Skeletal muscle satellite cell (primary cell): Measurements from ENCODE around the gene ECI1.

Experiments
- H3K27me3 ChIP-seq: 2 replicates; pipeline ENCODE4 v1.7.0; 2013; ENCODE audit warnings: low read length; ENCODE audit not compliant: control insufficient read depth, insufficient read depth
- H3K36me3 ChIP-seq: 2 replicates; pipeline ENCODE4 v1.7.0; 2013; ENCODE audit warnings: mild to moderate bottlenecking, control low read depth, low read length; ENCODE audit not compliant: insufficient read depth
- H3K4me1 ChIP-seq: 2 replicates; pipeline ENCODE4 v1.7.0; 2013; ENCODE audit warnings: low read length; ENCODE audit not compliant: control insufficient read depth, insufficient read depth
- H3K4me2 ChIP-seq: 2 replicates; pipeline ENCODE4 v1.7.0; 2013; ENCODE audit warnings: mild to moderate bottlenecking, low read length
- H3K4me3 ChIP-seq: 2 replicates; pipeline ENCODE4 v1.7.0; 2013; ENCODE audit warnings: low read length
- H3K9ac ChIP-seq: 2 replicates; pipeline ENCODE4 v1.7.0; 2013; ENCODE audit warnings: mild to moderate bottlenecking, low read depth, low read length, moderate library complexity
- H3K9me3 ChIP-seq: replicated peaks from 2 replicates; pipeline ENCODE4 v1.7.0; 2013; ENCODE audit warnings: mild to moderate bottlenecking, control low read depth, low read length

ECI1 gene

GRCh38 chr16:2212362-2213324, 38.7 kb downstream of the ECI1 start:
- Histone ChIP-seq H3K4me3 (peak overlapping the region; percentile 97), H3K9me3 (no peaks in the 10 kb centered on the region), H3K4me1 (peaks cover 19% of the 10 kb centered on the region), H3K36me3 (peaks cover 18% of the 10 kb centered on the region), H3K9ac (peak overlapping the region; percentile 92), H3K4me2 (peak overlapping the region; percentile 98), H3K27me3 (no peaks in the 10 kb centered on the region)

- no peak overlapping the region for H3K4me3 ChIP-seq
- peak overlapping the region; percentile 98 for H3K4me2 ChIP-seq
- no peaks in the 10 kb centered on the region for H3K27me3 ChIP-seq
- peaks cover 22% of the 10 kb centered on the region for H3K36me3 ChIP-seq
- peaks cover 20% of the 10 kb centered on the region for H3K4me1 ChIP-seq
- H3K9me3 ChIP-seq, result no peaks in the 10 kb centered on the region
- no peak overlapping the region for H3K9ac ChIP-seq
Measured at GRCh38 chr16:2211923-2212347, 39.5 kb downstream of the ECI1 start.

GRCh38 chr16:2210386-2211365, 40.7 kb downstream of the ECI1 start, which contains the start of gene BRICD5:
Gene BRICD5, minus strand, starts transcription at chr16:2210863. Its CDS starts 30 bp downstream, at chr16:2210833.
- Histone ChIP-seq H3K4me2 (no peak within 1 kb of the TSS), H3K36me3 (peaks cover 22% of the 10 kb centered on the region), H3K4me1 (peaks cover 32% of the 10 kb centered on the region), H3K9me3 (no peaks in the 10 kb centered on the region), H3K9ac (no peak within 1 kb of the TSS), H3K4me3 (no peak within 1 kb of the TSS), H3K27me3 (no peaks in the 10 kb centered on the region)

GRCh38 chr16:2210009-2210332, 41.4 kb downstream of the ECI1 start:
- H3K9me3 ChIP-seq, result no peaks in the 10 kb centered on the region
- H3K4me1 ChIP-seq, result peaks cover 32% of the 10 kb centered on the region
- no peak overlapping the region for H3K4me3 ChIP-seq
- no peak overlapping the region for H3K9ac ChIP-seq
- H3K27me3 ChIP-seq, result no peaks in the 10 kb centered on the region
- H3K4me2 ChIP-seq, result no peak overlapping the region
- H3K36me3 ChIP-seq, result peaks cover 22% of the 10 kb centered on the region

GRCh38 chr16:2209258-2210008, 42.0 kb downstream of the ECI1 start:
- Histone ChIP-seq H3K9me3 (no peaks in the 10 kb centered on the region), H3K9ac (no peak overlapping the region), H3K27me3 (no peaks in the 10 kb centered on the region), H3K4me3 (no peak overlapping the region), H3K36me3 (peaks cover 22% of the 10 kb centered on the region), H3K4me2 (no peak overlapping the region), H3K4me1 (peaks cover 37% of the 10 kb centered on the region)

GRCh38 chr16:2208772-2209171, 42.6 kb downstream of the ECI1 start:
- Histone ChIP-seq H3K27me3 (no peaks in the 10 kb centered on the region), H3K4me2 (no peak overlapping the region), H3K9ac (no peak overlapping the region), H3K36me3 (peaks cover 22% of the 10 kb centered on the region), H3K9me3 (no peaks in the 10 kb centered on the region), H3K4me1 (peaks cover 36% of the 10 kb centered on the region), H3K4me3 (no peak overlapping the region)

- Histone ChIP-seq H3K27me3 (no peaks in the 10 kb centered on the region), H3K4me2 (no peak overlapping the region), H3K36me3 (peaks cover 22% of the 10 kb centered on the region), H3K9me3 (no peaks in the 10 kb centered on the region), H3K9ac (no peak overlapping the region), H3K4me3 (no peak overlapping the region), H3K4me1 (peaks cover 32% of the 10 kb centered on the region)
Measured at GRCh38 chr16:2208308-2208707, 43.1 kb downstream of the ECI1 start.

GRCh38 chr16:2207872-2208271, 43.5 kb downstream of the ECI1 start:
- Histone ChIP-seq H3K4me3 (no peak overlapping the region), H3K36me3 (peaks cover 22% of the 10 kb centered on the region), H3K4me2 (no peak overlapping the region)

GRCh38 chr16:2206780-2207433, 44.5 kb downstream of the ECI1 start:
- Histone ChIP-seq H3K27me3 (no peaks in the 10 kb centered on the region), H3K9ac (no peak overlapping the region), H3K9me3 (no peaks in the 10 kb centered on the region), H3K4me3 (no peak overlapping the region), H3K36me3 (peaks cover 22% of the 10 kb centered on the region), H3K4me2 (peak overlapping the region; percentile 97), H3K4me1 (peaks cover 18% of the 10 kb centered on the region)

More at GRCh38 chr16:2207872-2208271, 43.5 kb downstream of the ECI1 start:
- no peaks in the 10 kb centered on the region for H3K27me3 ChIP-seq
- no peaks in the 10 kb centered on the region for H3K9me3 ChIP-seq
- H3K9ac ChIP-seq, result no peak overlapping the region
- peaks cover 27% of the 10 kb centered on the region for H3K4me1 ChIP-seq

GRCh38 chr16:2206420-2206779, 45.0 kb downstream of the ECI1 start:
- Histone ChIP-seq H3K4me2 (peak overlapping the region; percentile 97), H3K9me3 (no peaks in the 10 kb centered on the region), H3K4me1 (peaks cover 18% of the 10 kb centered on the region), H3K4me3 (peak overlapping the region; percentile 95), H3K27me3 (no peaks in the 10 kb centered on the region), H3K36me3 (peaks cover 22% of the 10 kb centered on the region), H3K9ac (peak overlapping the region; percentile 97)
